ENCODE measurements around the gene UBASH3B.

Gene UBASH3B

DNA sequence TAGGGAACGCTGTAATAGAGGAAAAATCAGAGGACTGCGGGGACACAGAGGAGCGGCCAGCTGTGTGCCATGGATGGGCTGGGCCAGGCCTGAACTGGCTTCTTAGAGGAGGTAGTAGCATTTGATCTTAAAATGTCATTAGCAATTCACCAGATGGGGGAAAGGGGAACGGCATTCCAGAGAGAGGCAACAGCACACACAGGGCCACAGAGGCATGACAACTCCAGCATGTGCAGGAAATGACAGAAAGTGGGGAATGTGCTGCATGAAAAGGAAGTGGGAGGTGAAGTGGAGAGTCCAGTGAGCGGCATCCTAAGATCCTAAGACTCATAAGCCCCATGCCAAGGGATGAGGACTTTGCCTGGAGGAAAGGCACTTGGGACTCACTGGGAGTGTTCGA, 69.0 kb downstream of the UBASH3B start:
- TF ChIP-seq FOXP2 (optimal IDR thresholded peaks at IDR 0.05; ENCODE audit: borderline replicate concordance, extremely low read depth, extremely low read length, insufficient read depth) (peak; percentile 57), POLR2AphosphoS5 (IDR thresholded peaks at IDR 0.05; ENCODE audit: low read depth, low read length) (no peak), TAF1 (IDR thresholded peaks at IDR 0.05; ENCODE audit: borderline replicate concordance, insufficient read depth, low read length) (no peak), SIN3A (IDR thresholded peaks at IDR 0.05; ENCODE audit: borderline replicate concordance, insufficient read depth, low read length) (peak; percentile 90; the same call in 1 of the 2 replicates)
- TF ChIP-seq, protein P1, sequence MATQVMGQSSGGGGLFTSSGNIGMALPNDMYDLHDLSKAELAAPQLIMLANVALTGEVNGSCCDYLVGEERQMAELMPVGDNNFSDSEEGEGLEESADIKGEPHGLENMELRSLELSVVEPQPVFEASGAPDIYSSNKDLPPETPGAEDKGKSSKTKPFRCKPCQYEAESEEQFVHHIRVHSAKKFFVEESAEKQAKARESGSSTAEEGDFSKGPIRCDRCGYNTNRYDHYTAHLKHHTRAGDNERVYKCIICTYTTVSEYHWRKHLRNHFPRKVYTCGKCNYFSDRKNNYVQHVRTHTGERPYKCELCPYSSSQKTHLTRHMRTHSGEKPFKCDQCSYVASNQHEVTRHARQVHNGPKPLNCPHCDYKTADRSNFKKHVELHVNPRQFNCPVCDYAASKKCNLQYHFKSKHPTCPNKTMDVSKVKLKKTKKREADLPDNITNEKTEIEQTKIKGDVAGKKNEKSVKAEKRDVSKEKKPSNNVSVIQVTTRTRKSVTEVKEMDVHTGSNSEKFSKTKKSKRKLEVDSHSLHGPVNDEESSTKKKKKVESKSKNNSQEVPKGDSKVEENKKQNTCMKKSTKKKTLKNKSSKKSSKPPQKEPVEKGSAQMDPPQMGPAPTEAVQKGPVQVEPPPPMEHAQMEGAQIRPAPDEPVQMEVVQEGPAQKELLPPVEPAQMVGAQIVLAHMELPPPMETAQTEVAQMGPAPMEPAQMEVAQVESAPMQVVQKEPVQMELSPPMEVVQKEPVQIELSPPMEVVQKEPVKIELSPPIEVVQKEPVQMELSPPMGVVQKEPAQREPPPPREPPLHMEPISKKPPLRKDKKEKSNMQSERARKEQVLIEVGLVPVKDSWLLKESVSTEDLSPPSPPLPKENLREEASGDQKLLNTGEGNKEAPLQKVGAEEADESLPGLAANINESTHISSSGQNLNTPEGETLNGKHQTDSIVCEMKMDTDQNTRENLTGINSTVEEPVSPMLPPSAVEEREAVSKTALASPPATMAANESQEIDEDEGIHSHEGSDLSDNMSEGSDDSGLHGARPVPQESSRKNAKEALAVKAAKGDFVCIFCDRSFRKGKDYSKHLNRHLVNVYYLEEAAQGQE (IDR thresholded peaks at IDR 0.05; ENCODE audit: insufficient read depth in 1 of 2, low read depth in 2 of 2, low read length in 2 of 2) = peak in 1 of 2 experiments; percentile 44; a peak in 1 of 4 replicates

DNA sequence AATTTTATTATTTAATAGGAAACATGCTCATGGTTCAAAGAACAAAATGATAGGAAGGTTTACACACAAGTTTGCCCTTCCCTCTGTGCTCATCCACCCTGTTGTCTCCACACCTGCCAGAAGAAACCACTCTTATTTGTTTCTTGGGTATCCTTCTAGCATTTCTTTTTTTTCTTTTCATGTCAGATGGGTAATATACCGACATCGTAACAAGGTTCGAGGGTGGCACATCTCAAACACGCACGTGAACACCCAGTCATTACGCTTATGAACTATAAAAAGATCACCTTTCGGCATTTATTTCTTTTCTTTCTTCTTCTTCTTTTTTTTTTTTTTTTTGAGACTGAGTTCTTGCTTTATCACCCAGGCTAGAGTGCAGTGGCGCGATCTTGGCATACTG, 70.5 kb downstream of the UBASH3B start:
- TF ChIP-seq SIN3A (IDR thresholded peaks at IDR 0.05; ENCODE audit: borderline replicate concordance, insufficient read depth, low read length) (no peak), FOXP2 (optimal IDR thresholded peaks at IDR 0.05; ENCODE audit: borderline replicate concordance, extremely low read depth, extremely low read length, insufficient read depth) (no peak), POLR2AphosphoS5 (IDR thresholded peaks at IDR 0.05; ENCODE audit: low read depth, low read length) (no peak), TAF1 (IDR thresholded peaks at IDR 0.05; ENCODE audit: borderline replicate concordance, insufficient read depth, low read length) (no peak)
- TF ChIP-seq, protein P1 (IDR thresholded peaks at IDR 0.05; ENCODE audit: insufficient read depth in 1 of 2, low read depth in 2 of 2, low read length in 2 of 2) = no peak

DNA sequence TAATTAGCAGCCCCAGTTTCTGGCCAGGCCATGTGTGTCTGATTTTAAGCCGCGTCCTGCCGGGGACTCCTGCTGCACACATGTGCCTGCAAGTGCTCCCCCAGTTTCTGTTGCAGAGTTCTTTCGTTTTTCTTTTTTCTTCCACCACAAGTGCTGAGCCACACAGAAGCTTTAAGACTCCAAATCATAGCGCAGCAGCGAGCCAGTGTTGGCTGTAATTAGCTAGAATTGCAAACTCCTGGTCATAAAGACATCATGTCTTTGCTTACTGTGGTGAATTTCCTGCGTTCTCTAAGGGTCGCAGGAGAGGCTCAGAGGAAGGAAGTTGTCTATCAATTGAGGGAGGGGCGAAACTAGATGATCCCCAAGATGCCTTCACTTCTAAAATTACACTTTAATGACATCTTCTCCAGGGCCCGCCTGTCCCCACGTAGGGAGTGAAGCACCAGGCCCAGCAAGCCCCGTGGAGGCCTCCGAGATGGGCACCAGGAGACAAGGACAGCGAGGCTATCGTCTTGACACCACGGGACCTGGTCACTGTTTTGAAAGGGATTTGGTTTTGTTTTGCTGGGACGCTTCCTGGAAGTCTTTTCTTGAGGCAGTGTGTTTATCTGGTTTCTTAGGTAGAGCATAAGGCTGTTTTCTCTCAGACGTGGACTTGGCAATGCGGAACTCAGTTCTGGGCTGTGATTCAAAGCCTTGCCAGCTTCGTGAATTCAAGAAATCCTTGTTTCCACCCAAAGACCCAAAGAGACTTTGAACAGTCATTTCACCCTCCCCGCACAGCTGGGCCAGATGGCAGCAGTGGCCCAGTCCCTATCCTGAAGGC, 71.8 kb downstream of the UBASH3B start:
- TF ChIP-seq SIN3A (IDR thresholded peaks at IDR 0.05; ENCODE audit: borderline replicate concordance, insufficient read depth, low read length) (peak; percentile 85; the same call in 1 of the 2 replicates), TAF1 (IDR thresholded peaks at IDR 0.05; ENCODE audit: borderline replicate concordance, insufficient read depth, low read length) (0 out of 2 replicates have a peak, but pooled peaks have one; percentile 9), POLR2AphosphoS5 (IDR thresholded peaks at IDR 0.05; ENCODE audit: low read depth, low read length) (no peak)
- TF ChIP-seq, protein P1 (IDR thresholded peaks at IDR 0.05; ENCODE audit: insufficient read depth in 1 of 2, low read depth in 2 of 2, low read length in 2 of 2) = peak in 1 of 2 experiments; percentile 28; a peak in 1 of 4 replicates

DNA sequence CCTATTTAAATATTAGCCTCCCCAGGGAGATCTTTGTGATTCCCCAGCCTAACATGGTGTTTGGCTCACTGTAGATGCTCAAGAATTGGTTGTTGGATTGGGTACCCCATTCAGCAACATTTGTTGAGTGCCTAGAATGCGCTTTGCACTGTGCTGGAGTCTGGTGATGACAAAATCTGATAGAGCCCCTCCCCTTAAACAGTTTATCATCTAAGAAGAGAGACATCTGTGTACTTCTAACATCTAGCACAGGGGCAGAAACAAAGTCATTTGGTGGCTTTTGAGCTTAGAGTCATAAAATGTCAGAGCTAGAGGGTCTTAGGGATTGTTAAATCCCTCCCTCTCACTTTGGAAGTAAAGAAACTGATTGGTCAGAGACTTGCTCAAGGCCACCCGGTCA, 73.0 kb downstream of the UBASH3B start:
- TF ChIP-seq TAF1 (IDR thresholded peaks at IDR 0.05; ENCODE audit: borderline replicate concordance, insufficient read depth, low read length) (no peak), POLR2AphosphoS5 (IDR thresholded peaks at IDR 0.05; ENCODE audit: low read depth, low read length) (no peak), SIN3A (IDR thresholded peaks at IDR 0.05; ENCODE audit: borderline replicate concordance, insufficient read depth, low read length) (no peak), FOXP2 (optimal IDR thresholded peaks at IDR 0.05; ENCODE audit: borderline replicate concordance, extremely low read depth, extremely low read length, insufficient read depth) (no peak)
- TF ChIP-seq, protein P1 (IDR thresholded peaks at IDR 0.05; ENCODE audit: insufficient read depth in 1 of 2, low read depth in 2 of 2, low read length in 2 of 2) = no peak

All from PFSK-1 (cell line).